Stimulated activated CD8-positive, alpha-beta memory T cell treated with anti-CD3 and anti-CD28 coated beads, Interleukin-7, amount 100 ng/mL, for 24 hours (primary cell): Measurements from ENCODE around the gene ADISSP.
A peak's percentile ranks its signal among the peaks of the same experiment; 100 is the strongest.

Experiments
- DNase-seq: peaks from one replicate; pipeline ENCODE4 v3.0.0-alpha.2; 2020; ENCODE audit warnings: low read depth

Gene ADISSP

GRCh38 chr20:3755269-3755668 lies 12.3 kb downstream of the ADISSP start:
- DNase-seq: no peak

GRCh38 chr20:3754276-3754630 lies 13.3 kb downstream of the ADISSP start:
- DNase-seq: no peak

GRCh38 chr20:3753501-3754275 lies 13.9 kb downstream of the ADISSP start:
- DNase-seq: no peak

- peak; percentile 23 for DNase-seq
Observed at GRCh38 chr20:3753098-3753497, 14.5 kb downstream of the ADISSP start.

GRCh38 chr20:3752386-3752759 lies 15.2 kb downstream of the ADISSP start:
- no peak for DNase-seq

GRCh38 chr20:3751675-3752385 lies 15.7 kb downstream of the ADISSP start:
- peak; percentile 16 for DNase-seq

- no peak for DNase-seq
Observed at GRCh38 chr20:3751305-3751674, 16.3 kb downstream of the ADISSP start.

- no peak for DNase-seq
Observed at GRCh38 chr20:3749689-3750531, 17.6 kb downstream of the ADISSP start.

GRCh38 chr20:3749087-3749688 lies 18.4 kb downstream of the ADISSP start:
- no peak for DNase-seq

- DNase-seq: no peak
Observed at GRCh38 chr20:3748073-3748472, 19.5 kb downstream of the ADISSP start.

- DNase-seq: no peak
Observed at GRCh38 chr20:3747471-3747870, 20.1 kb downstream of the ADISSP start.

- DNase-seq: no peak
Observed at GRCh38 chr20:3745686-3746173, 21.8 kb downstream of the ADISSP start.

- peak; percentile 38 for DNase-seq
Observed at GRCh38 chr20:3744806-3745685, 22.5 kb downstream of the ADISSP start.

GRCh38 chr20:3744037-3744436 lies 23.5 kb downstream of the ADISSP start:
- no peak for DNase-seq

GRCh38 chr20:3743251-3743650 lies 24.3 kb downstream of the ADISSP start:
- no peak for DNase-seq

- no peak for DNase-seq
Observed at GRCh38 chr20:3741836-3742458, 25.6 kb downstream of the ADISSP start.

GRCh38 chr20:3740615-3741301 lies 26.8 kb downstream of the ADISSP start:
- no peak for DNase-seq

GRCh38 chr20:3739926-3740451 lies 27.6 kb downstream of the ADISSP start:
- no peak for DNase-seq

GRCh38 chr20:3739054-3739925 lies 28.3 kb downstream of the ADISSP start:
- no peak for DNase-seq
